ENCODE data around the gene NOP53. TPM values are rescaled to one million over a fixed set of nuclear protein-coding genes. Genes with fewer than 3 reads are reported as not detected.

NOP53 gene
- total and polyA plus RNA-seq, 9 of the 15 experiments (the other 6 are each of a cell fraction or from before 2014, with no cell fraction given): 6.5 to 274 (median 145) TPM

GRCh38 chr19:47713046-47714021, 32.0 kb upstream of the NOP53 start, which contains the start of gene EHD2 (continued):
- TF ChIP-seq RB1 (IDR thresholded peaks at IDR 0.05; ENCODE audit: low read depth): peak; percentile 90
- TF ChIP-seq DLX4 (CRISPR knock-in tag; IDR thresholded peaks at IDR 0.05): no peak
- TF ChIP-seq SNRNP70 (optimal IDR thresholded peaks at IDR 0.05; ENCODE audit: low read depth, low read length): no peak
- TF ChIP-seq HDAC3 (IDR thresholded peaks at IDR 0.05; ENCODE audit: borderline replicate concordance, partially characterized antibody): no peak
- no peak for TF ChIP-seq ZNF644 (tag; IDR thresholded peaks at IDR 0.05; ENCODE audit: low read depth)
- no peak for TF ChIP-seq E2F8 (IDR thresholded peaks at IDR 0.05; ENCODE audit: low read depth, partially characterized antibody)
- no peak for TF ChIP-seq TAF15 (IDR thresholded peaks at IDR 0.05; ENCODE audit: low read depth, low read length)
- no peak for TF ChIP-seq TEAD2 (tag; IDR thresholded peaks at IDR 0.05)
- no peak for TF ChIP-seq ERF (CRISPR knock-in tag; IDR thresholded peaks at IDR 0.05)
- TF ChIP-seq ZNF551 (CRISPR knock-in tag; IDR thresholded peaks at IDR 0.05): no peak
- no peak for TF ChIP-seq HNRNPLL (IDR thresholded peaks at IDR 0.05; ENCODE audit: low read depth, low read length, poor library complexity, severe bottlenecking)
- TF ChIP-seq ZNF717 (CRISPR knock-in tag; IDR thresholded peaks at IDR 0.05): no peak
- TF ChIP-seq NFE2 (IDR thresholded peaks at IDR 0.05; ENCODE audit: low read depth): no peak
- TF ChIP-seq DDX20 (tag; IDR thresholded peaks at IDR 0.05; ENCODE audit: low read depth): no peak
- no peak for TF ChIP-seq DMBX1 (CRISPR knock-in tag; IDR thresholded peaks at IDR 0.05; ENCODE audit: borderline replicate concordance)
- TF ChIP-seq PTRF (tag; IDR thresholded peaks at IDR 0.05): no peak
- no peak for TF ChIP-seq ZNF436 (CRISPR knock-in tag; IDR thresholded peaks at IDR 0.05)
- TF ChIP-seq RAD51 (IDR thresholded peaks at IDR 0.05; ENCODE audit: borderline replicate concordance, low read depth): no peak
- TF ChIP-seq HMBOX1 (IDR thresholded peaks at IDR 0.05): no peak
- TF ChIP-seq ZNF583 (CRISPR knock-in tag; IDR thresholded peaks at IDR 0.05): no peak
- peak; percentile 77 for TF ChIP-seq GTF3C2 (IDR thresholded peaks at IDR 0.05; ENCODE audit: borderline replicate concordance, extremely low read depth, insufficient read length)
